HepG2 (cell line): Measurements from ENCODE around the gene ANAPC16. TPM values are rescaled to one million over a fixed set of nuclear protein-coding genes. Genes with fewer than 3 reads are reported as not detected.
A peak's percentile ranks its signal among the peaks of the same experiment; 100 is the strongest.

Experiments
- AGO2 ChIP-seq: fragments of 200-400 bp; formaldehyde crosslinking; optimal IDR thresholded peaks from 2 replicates; pipeline ENCODE3; 2017; ENCODE audit warnings: mild to moderate bottlenecking, low read depth, low read length, moderate library complexity
- ATF2 ChIP-seq: sonication (generic); formaldehyde crosslinking; IDR thresholded peaks from 2 replicates; pipeline ENCODE4 v1.4.0; 2020; ENCODE audit warnings: missing genetic modification reagents
- CEBPZ ChIP-seq: IDR thresholded peaks from 2 replicates; pipeline ENCODE4 v1.6.1; 2012; ENCODE audit warnings: low read length, improper control_type of control experiment
- CHD4 ChIP-seq: fragments of 200-600 bp; sonication (generic); IDR thresholded peaks from 2 replicates; pipeline ENCODE4 v1.7.0; 2017; ENCODE audit warnings: mild to moderate bottlenecking, low read length, borderline replicate concordance
- EEA1 ChIP-seq: sonication (generic); formaldehyde crosslinking; IDR thresholded peaks from 2 replicates; pipeline ENCODE4 v1.5.1; 2020; ENCODE audit warnings: mild to moderate bottlenecking, missing genetic modification reagents, borderline replicate concordance
- EED ChIP-seq: sonication (generic); formaldehyde crosslinking; IDR thresholded peaks from 2 replicates; pipeline ENCODE4 v1.5.0; 2020; ENCODE audit warnings: mild to moderate bottlenecking, missing genetic modification reagents
- ELF4 ChIP-seq: sonication (generic); formaldehyde crosslinking; IDR thresholded peaks from 2 replicates; pipeline ENCODE4 v1.5.0; 2020; ENCODE audit warnings: missing genetic modification reagents, mild to moderate bottlenecking, moderate library complexity, borderline replicate concordance
- HNF4A ChIP-seq: sonication (generic); formaldehyde crosslinking; IDR thresholded peaks from 2 replicates; pipeline ENCODE4 v1.4.0; 2020; ENCODE audit warnings: missing genetic modification reagents
- KDM5A ChIP-seq: fragments of 200-600 bp; sonication (generic); IDR thresholded peaks from 2 replicates; pipeline ENCODE4 v1.7.0; 2018; ENCODE audit warnings: antibody characterized with exemption, mild to moderate bottlenecking, low read length, borderline replicate concordance
- KDM6A ChIP-seq: IDR thresholded peaks from 2 replicates; pipeline ENCODE4 v1.6.1; 2016; ENCODE audit warnings: low read depth
- KLF6 ChIP-seq: IDR thresholded peaks from 2 replicates; pipeline ENCODE4 v1.8.0; 2016; ENCODE audit warnings: missing biosample characterization, missing genetic modification reagents
- PAXIP1 ChIP-seq: sonication (generic); formaldehyde crosslinking; conservative IDR thresholded peaks from 2 replicates; pipeline ENCODE4 v1.4.0; 2020; ENCODE audit warnings: mild to moderate bottlenecking, missing genetic modification reagents, moderate library complexity
- SIN3B ChIP-seq: fragments of 150-350 bp; IDR thresholded peaks from 2 replicates; pipeline ENCODE4 v1.6.1; 2014; ENCODE audit warnings: low read length
- TBL1XR1 ChIP-seq: fragments of 150-350 bp; IDR thresholded peaks from 2 replicates; pipeline ENCODE4 v1.6.1; 2014; ENCODE audit warnings: borderline replicate concordance, low read length; ENCODE audit not compliant: partially characterized antibody
- ZFP36L2 ChIP-seq: sonication (generic); formaldehyde crosslinking; IDR thresholded peaks from 2 replicates; pipeline ENCODE4 v1.4.0; 2020; ENCODE audit warnings: missing genetic modification reagents
- ZMYM4 ChIP-seq: sonication (generic); formaldehyde crosslinking; IDR thresholded peaks from 2 replicates; pipeline ENCODE4 v1.8.1; 2023; ENCODE audit warnings: mild to moderate bottlenecking, missing genetic modification reagents
- ZNF24 ChIP-seq: fragments of 450-650 bp; IDR thresholded peaks from 2 replicates; pipeline ENCODE4 v1.6.1; 2017; ENCODE audit warnings: antibody characterized with exemption, mild to moderate bottlenecking
- ZNF431 ChIP-seq: sonication (generic); formaldehyde crosslinking; IDR thresholded peaks from 2 replicates; pipeline ENCODE4 v1.9.0; 2022; ENCODE audit warnings: missing genetic modification reagents, low read depth, mild to moderate bottlenecking, borderline replicate concordance
- ZNF512B ChIP-seq: sonication (generic); formaldehyde crosslinking; IDR thresholded peaks from 2 replicates; pipeline ENCODE4 v1.5.1; 2020; ENCODE audit warnings: missing genetic modification reagents, mild to moderate bottlenecking, borderline replicate concordance
- ZNF605 ChIP-seq: sonication (generic); formaldehyde crosslinking; IDR thresholded peaks from 2 replicates; pipeline ENCODE4 v1.8.0; 2022; ENCODE audit warnings: mild to moderate bottlenecking, missing genetic modification reagents
- polyA plus RNA-seq, 8 experiments: library from polyadenylated mRNA; depleted of rRNA in 3 of 8; stranded (reverse) in 7 of 8; unstranded in 1 of 8; fragments of >200 nt; fragmentation: Illumina TruSeq in 4 of 8; extraction: Trizol in 4 of 8; gene quantifications; 2 replicates each; pipeline versions ENCODE4 v1.2.1 to v1.2.3, GENCODE V29; 2011 to 2016; ENCODE audit warnings: low read depth in 4 of 8, missing spikeins in 1 of 8, mixed read lengths in 1 of 8; ENCODE audit not compliant: insufficient read depth in 1 of 8
- total RNA-seq, 5 experiments: library from RNA; depleted of rRNA; stranded (reverse); fragments of >200 nt; fragmentation: Illumina TruSeq; extraction: Trizol; gene quantifications; 2 replicates each; pipeline ENCODE4 v1.2.3, GENCODE V29; 2016; ENCODE audit warnings: low read depth in 1 of 5

Gene ANAPC16
- total and polyA plus RNA-seq, 2 of the 13 experiments (the other 11 are each of a cell fraction or from before 2014, with no cell fraction given): 74.8 to 89.4 TPM

DNA sequence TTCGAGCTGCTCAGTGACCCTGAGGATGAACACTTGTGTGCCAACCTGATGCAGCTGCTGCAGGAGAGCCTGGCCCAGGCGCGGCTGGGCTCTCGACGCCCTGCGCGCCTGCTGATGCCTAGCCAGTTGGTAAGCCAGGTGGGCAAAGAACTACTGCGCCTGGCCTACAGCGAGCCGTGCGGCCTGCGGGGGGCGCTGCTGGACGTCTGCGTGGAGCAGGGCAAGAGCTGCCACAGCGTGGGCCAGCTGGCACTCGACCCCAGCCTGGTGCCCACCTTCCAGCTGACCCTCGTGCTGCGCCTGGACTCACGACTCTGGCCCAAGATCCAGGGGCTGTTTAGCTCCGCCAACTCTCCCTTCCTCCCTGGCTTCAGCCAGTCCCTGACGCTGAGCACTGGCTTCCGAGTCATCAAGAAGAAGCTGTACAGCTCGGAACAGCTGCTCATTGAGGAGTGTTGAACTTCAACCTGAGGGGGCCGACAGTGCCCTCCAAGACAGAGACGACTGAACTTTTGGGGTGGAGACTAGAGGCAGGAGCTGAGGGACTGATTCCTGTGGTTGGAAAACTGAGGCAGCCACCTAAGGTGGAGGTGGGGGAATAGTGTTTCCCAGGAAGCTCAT is 59.0 kb downstream of the ANAPC16 start (continued):
- TF ChIP-seq EED (CRISPR knock-in tag) (no peak), EEA1 (no peak), ATF2 (no peak), PAXIP1 (CRISPR knock-in tag) (no peak; the same call in 1 of the 2 replicates), KDM5A (no peak), ELF4 (CRISPR knock-in tag) (no peak), ZNF24 (no peak), CEBPZ (no peak), KDM6A (CRISPR knock-in tag) (no peak), AGO2 (peak; percentile 78), ZFP36L2 (CRISPR knock-in tag) (no peak), ZNF512B (no peak), ZNF431 (peak; percentile 63; the same call in 1 of the 2 replicates), CHD4 (no peak), HNF4A (CRISPR knock-in tag) (no peak), KLF6 (no peak), TBL1XR1 (no peak), ZNF605 (CRISPR knock-in tag) (no peak), SIN3B (no peak), ZMYM4 (CRISPR knock-in tag) (no peak)
